Measurements from ENCODE around the gene SLC7A6OS.

SLC7A6OS gene

DNA sequence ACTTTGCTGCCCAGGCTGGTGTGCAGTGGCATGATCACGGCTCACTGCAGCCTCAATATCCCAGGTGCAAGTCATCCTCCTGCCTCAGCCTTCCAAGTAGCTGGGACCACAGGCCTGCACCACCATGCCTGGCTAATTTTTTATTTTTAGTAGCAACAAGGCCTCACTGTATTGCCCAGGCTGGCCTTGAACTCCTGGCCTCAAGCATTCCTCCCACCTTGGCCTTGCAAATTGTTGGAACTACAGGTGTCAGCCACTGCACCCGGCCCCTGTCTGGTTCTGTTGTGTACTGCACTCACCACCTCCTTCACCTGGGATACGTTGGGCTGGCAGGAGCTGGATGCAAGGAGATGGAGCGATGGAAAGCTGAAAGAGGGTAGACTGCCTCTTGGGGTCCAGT lies 57.0 kb downstream of the SLC7A6OS start:
- DNase-seq (ENCODE audit: low read depth) = no peak

DNA sequence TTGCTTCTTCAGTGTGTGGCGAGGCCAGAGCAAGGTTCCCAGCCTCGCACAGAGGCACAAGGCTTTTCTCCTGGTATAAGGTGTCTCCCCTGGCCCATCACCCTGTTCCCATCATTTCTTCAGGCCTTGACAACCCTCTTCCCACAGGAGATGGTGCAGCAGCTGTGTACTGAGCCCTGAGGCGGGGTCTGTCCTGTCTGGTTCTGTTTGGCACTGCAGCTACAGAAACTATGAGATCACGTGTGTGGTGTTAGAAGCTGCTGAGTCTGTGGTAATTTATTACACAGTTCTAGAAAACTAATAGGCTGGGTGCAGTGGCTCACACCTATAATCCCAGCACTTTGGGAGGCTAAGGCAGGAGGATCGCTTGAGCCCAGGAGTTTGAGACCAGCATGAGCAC lies 58.4 kb downstream of the SLC7A6OS start:
- no peak for DNase-seq (ENCODE audit: low read depth)

GRCh38 chr16:68251832-68252231 lies 58.9 kb downstream of the SLC7A6OS start:
- DNase-seq (ENCODE audit: low read depth) = no peak

DNA sequence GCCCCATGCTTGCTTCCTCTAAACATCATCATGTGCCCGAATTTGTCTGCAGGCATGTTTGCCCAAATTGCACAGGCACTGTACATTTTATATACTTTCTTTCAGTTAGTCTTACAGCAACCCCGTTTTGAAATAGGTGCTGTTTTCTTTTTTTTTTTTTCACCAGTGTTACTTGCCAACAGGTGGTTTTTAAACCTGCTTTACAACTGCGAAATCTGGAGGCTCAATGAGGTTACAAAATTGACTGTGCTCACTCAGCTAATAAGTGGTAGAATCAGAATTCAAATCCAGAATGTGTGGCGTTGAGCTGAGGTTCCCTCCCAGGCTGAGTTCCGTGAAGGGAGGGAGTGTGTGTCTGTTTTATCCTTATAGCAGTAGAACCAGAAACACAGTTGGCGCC lies 59.8 kb downstream of the SLC7A6OS start:
- no peak for DNase-seq (ENCODE audit: low read depth)

GRCh38 chr16:68249371-68249770 lies 61.4 kb downstream of the SLC7A6OS start:
- no peak for DNase-seq (ENCODE audit: low read depth)
